Calu3 (cell line): ENCODE data around the gene ABCB6. TPM values are rescaled to one million over a fixed set of nuclear protein-coding genes. Genes with fewer than 3 reads are reported as not detected.

Source experiments
- BruUV-seq: library from RNA; stranded (reverse); fragments of 400-500 nt; replicated peaks from 2 replicates; lab custom pipeline; 2021; lab: Mats Ljungman, UMichigan
- CTCF ChIA-PET: fragments of 300-600 bp; sonication (Branson Sonifier 250); formaldehyde crosslinking; loops from one replicate; lab custom pipeline; 2022; ENCODE audit warnings: antibody characterized with exemption; lab: Charles Lee
- DNase-seq: peaks from one replicate; pipeline ENCODE4 v3.0.0; 2022
- H3K27ac Mint-ChIP-seq: one replicate; pipeline ENCODE4 v1.8.0; 2022; ENCODE audit warnings: mixed read lengths; ENCODE audit not compliant: unreplicated experiment
- H3K27me3 Mint-ChIP-seq: one replicate; pipeline ENCODE4 v1.8.0; 2022; ENCODE audit warnings: mixed read lengths; ENCODE audit not compliant: unreplicated experiment
- H3K36me3 Mint-ChIP-seq: one replicate; pipeline ENCODE4 v1.8.0; 2022; ENCODE audit warnings: mild to moderate bottlenecking, moderate library complexity, mixed read lengths; ENCODE audit not compliant: insufficient read depth, unreplicated experiment
- H3K4me1 Mint-ChIP-seq: one replicate; pipeline ENCODE4 v1.8.0; 2022; ENCODE audit warnings: mild to moderate bottlenecking, low read depth, mixed read lengths; ENCODE audit not compliant: unreplicated experiment
- H3K4me3 Mint-ChIP-seq: one replicate; pipeline ENCODE4 v1.8.0; 2022; ENCODE audit warnings: mild to moderate bottlenecking, low read depth, moderate library complexity, mixed read lengths; ENCODE audit not compliant: unreplicated experiment
- H3K9me3 Mint-ChIP-seq: one replicate; pipeline ENCODE4 v1.8.0; 2022; ENCODE audit warnings: low read depth, mixed read lengths; ENCODE audit not compliant: unreplicated experiment
- CTCF ChIP-seq: fragments of 200-600 bp; IDR thresholded peaks from one replicate; pipeline ENCODE4 v1.8.0; 2022; ENCODE audit warnings: antibody characterized with exemption; ENCODE audit not compliant: unreplicated experiment
- intact Hi-C: fragments of 100-400 bp; cut with micrococcal nuclease; formaldehyde crosslinking; loops from one replicate; pipeline ENCODE4 v1.10.0; 2022; ENCODE audit not compliant: unreplicated experiment
- total RNA-seq: library from RNA; stranded (reverse); gene quantifications from 2 replicates; pipeline ENCODE4 v1.2.3, GENCODE V29; 2022

Gene ABCB6
- total RNA-seq, 1 experiment from 2014 or later = 12.1 TPM

- Mint-ChIP-seq H3K27ac (no peak overlapping the region), H3K36me3 (no peaks in the 10 kb centered on the region), H3K27me3 (peaks cover 25% of the 10 kb centered on the region), H3K4me3 (no peak overlapping the region), H3K9me3 (no peaks in the 10 kb centered on the region), H3K4me1 (no peaks in the 10 kb centered on the region)
- DNase-seq = no peak
- no TSS peak for BruUV-seq
- intact Hi-C loops = no loop called here
- CTCF ChIA-PET = no interaction called here
- TF ChIP-seq CTCF = no peak
Observed at GRCh38 chr2:219198974-219199373, 19.8 kb downstream of the ABCB6 start.

GRCh38 chr2:219197388-219197787 lies 21.4 kb downstream of the ABCB6 start:
- no peak for DNase-seq
- H3K4me3 Mint-ChIP-seq = no peak overlapping the region

GRCh38 chr2:219186754-219187456 lies 31.9 kb downstream of the ABCB6 start:
- CTCF ChIA-PET = no interaction called here
- H3K9me3 Mint-ChIP-seq = no peaks in the 10 kb centered on the region
- TF ChIP-seq CTCF = no peak
- intact Hi-C loops = no loop called here
- DNase-seq = no peak
- no TSS peak for BruUV-seq
- H3K4me1 Mint-ChIP-seq = no peaks in the 10 kb centered on the region
- H3K36me3 Mint-ChIP-seq = peaks cover 8% of the 10 kb centered on the region
- no peak overlapping the region for H3K27ac Mint-ChIP-seq
- H3K4me3 Mint-ChIP-seq = no peak overlapping the region
- H3K27me3 Mint-ChIP-seq = no peaks in the 10 kb centered on the region

More at GRCh38 chr2:219197388-219197787, 21.4 kb downstream of the ABCB6 start:
- peaks cover 25% of the 10 kb centered on the region for H3K27me3 Mint-ChIP-seq
- CTCF ChIA-PET = no interaction called here
- no peaks in the 10 kb centered on the region for H3K4me1 Mint-ChIP-seq
- H3K27ac Mint-ChIP-seq = no peak overlapping the region
- no peaks in the 10 kb centered on the region for H3K36me3 Mint-ChIP-seq
- intact Hi-C loops = no loop called here
- BruUV-seq = no TSS peak
- TF ChIP-seq CTCF = no peak
- no peaks in the 10 kb centered on the region for H3K9me3 Mint-ChIP-seq

- Mint-ChIP-seq H3K36me3 (peaks cover 10% of the 10 kb centered on the region), H3K27ac (no peak overlapping the region), H3K27me3 (no peaks in the 10 kb centered on the region), H3K9me3 (no peaks in the 10 kb centered on the region), H3K4me3 (no peak overlapping the region), H3K4me1 (peaks cover 4% of the 10 kb centered on the region)
- no TSS peak for BruUV-seq
- no peak for DNase-seq
- CTCF ChIA-PET = interaction anchor here (1.6 kb wide), 1 partner anchor 13 kb away, joined by 3 read pairs; no protein-coding TSS in a partner anchor
- intact Hi-C loops = no loop called here
- no peak for TF ChIP-seq CTCF
Observed at GRCh38 chr2:219184121-219184520, 34.6 kb downstream of the ABCB6 start.
